Peyer's patch (tissue), 4 donors: ENCODE results near the gene PALLD.

Source experiments
- CTCF ChIP-seq, 6 experiments: fragments of 450-650 bp in 4 of 6; fragments of 200-600 bp in 2 of 6; sonication (generic) in 1 of 6; IDR thresholded peaks; one replicate each; pipeline ENCODE4 v1.5.1; 2017 to 2019; ENCODE audit warnings: antibody characterized with exemption in 6 of 6, mild to moderate bottlenecking in 3 of 6, moderate library complexity in 1 of 6
- POLR2A ChIP-seq, 2 donors: fragments of 450-650 bp; IDR thresholded peaks; one replicate each; pipeline ENCODE4 v1.5.1; 2017; ENCODE audit warnings: antibody characterized with exemption in 2 of 2, mild to moderate bottlenecking in 2 of 2, moderate library complexity in 2 of 2

GRCh38 chr4:168795346-168795745 is 298.5 kb downstream of the PALLD start:
- TF ChIP-seq CTCF (IDR thresholded peaks at IDR 0.05) (no peak), POLR2A (IDR thresholded peaks at IDR 0.05) (no peak)
